Stimulated activated CD4-positive, alpha-beta T cell treated with anti-CD3 and anti-CD28 coated beads, Interleukin-2, amount 100 ng/mL, for 4 hours (primary cell): Measurements from ENCODE around the gene KRTAP10-1.

Experiments
- DNase-seq: peaks from one replicate; pipeline ENCODE4 v3.0.0-alpha.2; 2020; ENCODE audit warnings: low read depth

KRTAP10-1 gene

GRCh38 chr21:44527983-44528633 is 11.9 kb downstream of the KRTAP10-1 start:
- DNase-seq = no peak

- DNase-seq = no peak
Observed at GRCh38 chr21:44527156-44527982, 12.6 kb downstream of the KRTAP10-1 start.

GRCh38 chr21:44526096-44526997 is 13.6 kb downstream of the KRTAP10-1 start:
- DNase-seq = no peak

GRCh38 chr21:44525391-44526095 is 14.5 kb downstream of the KRTAP10-1 start:
- no peak for DNase-seq

- no peak for DNase-seq
Observed at GRCh38 chr21:44524414-44525371, 15.3 kb downstream of the KRTAP10-1 start.

GRCh38 chr21:44523567-44524413 is 16.2 kb downstream of the KRTAP10-1 start:
- DNase-seq = no peak

- DNase-seq = no peak
Observed at GRCh38 chr21:44522753-44523204, 17.2 kb downstream of the KRTAP10-1 start.

- DNase-seq = no peak
Observed at GRCh38 chr21:44521928-44522752, 17.9 kb downstream of the KRTAP10-1 start.

GRCh38 chr21:44521301-44521927 is 18.6 kb downstream of the KRTAP10-1 start:
- DNase-seq = no peak

- no peak for DNase-seq
Observed at GRCh38 chr21:44520326-44521300, 19.4 kb downstream of the KRTAP10-1 start.

GRCh38 chr21:44519346-44520325 is 20.4 kb downstream of the KRTAP10-1 start:
- no peak for DNase-seq

- no peak for DNase-seq
Observed at GRCh38 chr21:44518686-44519085, 21.3 kb downstream of the KRTAP10-1 start.

- DNase-seq = no peak
Observed at GRCh38 chr21:44517175-44517899, 22.7 kb downstream of the KRTAP10-1 start.

GRCh38 chr21:44516828-44517174 is 23.2 kb downstream of the KRTAP10-1 start:
- DNase-seq = no peak

GRCh38 chr21:44516342-44516741 is 23.7 kb downstream of the KRTAP10-1 start:
- no peak for DNase-seq
